ENCODE results near the gene OR11H6. TPM values are rescaled to one million over a fixed set of nuclear protein-coding genes. Genes with fewer than 3 reads are reported as not detected.

The OR11H6 gene
- total and polyA plus RNA-seq, 9 of the 15 experiments (the other 6 are each of a cell fraction or from before 2014, with no cell fraction given), result not detected

DNA sequence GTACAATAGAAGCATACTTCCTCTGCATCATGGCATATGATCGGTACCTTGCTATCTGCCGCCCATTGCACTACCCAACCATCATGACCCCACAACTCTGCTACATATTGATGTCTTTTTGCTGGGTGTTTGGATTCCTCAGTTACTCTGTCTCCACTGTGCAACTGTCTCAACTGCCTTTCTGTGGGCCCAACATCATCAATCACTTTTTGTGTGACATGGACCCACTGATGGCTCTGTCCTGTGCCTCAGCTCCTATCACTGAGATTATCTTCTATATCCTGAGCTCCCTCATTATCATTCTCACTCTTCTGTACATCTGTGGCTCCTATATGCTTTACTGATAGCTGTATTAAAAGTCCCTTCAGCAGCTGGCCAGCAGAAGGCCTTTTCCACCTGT is 13.9 kb upstream of the OR11H6 start:
- no peaks in the 10 kb centered on the region for H3K27me3 ChIP-seq (ENCODE audit: control insufficient read depth in 2 of 2, insufficient read depth in 2 of 2, low read length in 2 of 2)
- H3K27ac ChIP-seq (ENCODE audit: extremely low read depth, low read depth, low read length), result no peak overlapping the region
- no TSS peak for BruUV-seq (replicated peaks)
- no peaks in the 10 kb centered on the region for H3K9me1 ChIP-seq (ENCODE audit: control insufficient read depth, insufficient read depth, low read length)
- H2AFZ ChIP-seq (ENCODE audit: low read depth, low read length), result 0 out of 2 replicates have a peak overlapping the region, but pooled peaks have one; percentile 22
- no peak overlapping the region for H3K9ac ChIP-seq (ENCODE audit: insufficient read depth in 1 of 2, low read depth in 2 of 2, low read length in 2 of 2)
- no peaks in the 10 kb centered on the region; a peak in 1 of 5 replicates for H3K4me1 ChIP-seq (replicated peaks in 1 of 2; ENCODE audit: control insufficient read depth in 2 of 2, insufficient read depth in 2 of 2, low read length in 2 of 2)
- WGBS (ENCODE audit: insufficient coverage, low coverage, missing lambda C conversion rate), result 22% methylated on average over 2 of the region's 2 CpGs
- ChIA-PET POLR2A (interaction anchor here (0.6 kb wide), 1 partner anchor 339 kb away, joined by 3 read pairs; no protein-coding TSS in a partner anchor), CTCF (ENCODE audit: low intra/inter-chr PET ratio) (no interaction called here)
- FAIRE-seq (no peak), DNase-seq (ENCODE audit: extremely low read depth in 1 of 4, low spot score in 3 of 4) (peak in 1 of 4 experiments; percentile 3), ATAC-seq (no peak; the same call in 2 of the 3 replicates)
- no peaks in the 10 kb centered on the region for H3K79me2 ChIP-seq (ENCODE audit: control insufficient read depth, insufficient read depth, low read length)
- no peaks in the 10 kb centered on the region for H4K20me1 ChIP-seq (replicated peaks; ENCODE audit: control insufficient read depth, insufficient read depth, low read length)
- no peak overlapping the region for H3K4me3 ChIP-seq
- no peaks in the 10 kb centered on the region for H3K9me3 ChIP-seq (replicated peaks; ENCODE audit: control insufficient read depth, insufficient read depth, low read depth, low read length)
- intact Hi-C loops (cut with micrococcal nuclease), result no loop called here
- in situ Hi-C loops (cut with MboI), result no loop called here
- no peak overlapping the region for H3K4me2 ChIP-seq (ENCODE audit: insufficient read depth, low read length)
- no peaks in the 10 kb centered on the region for H3K36me3 ChIP-seq (ENCODE audit: control insufficient read depth, insufficient read depth, low read length)
- TF ChIP-seq CBFA2T3 (IDR thresholded peaks at IDR 0.05), result peak; percentile 59; the same call in 1 of the 2 replicates
- TF ChIP-seq ZNF311 (CRISPR knock-in tag; IDR thresholded peaks at IDR 0.05), result no peak
- TF ChIP-seq, protein P1, sequence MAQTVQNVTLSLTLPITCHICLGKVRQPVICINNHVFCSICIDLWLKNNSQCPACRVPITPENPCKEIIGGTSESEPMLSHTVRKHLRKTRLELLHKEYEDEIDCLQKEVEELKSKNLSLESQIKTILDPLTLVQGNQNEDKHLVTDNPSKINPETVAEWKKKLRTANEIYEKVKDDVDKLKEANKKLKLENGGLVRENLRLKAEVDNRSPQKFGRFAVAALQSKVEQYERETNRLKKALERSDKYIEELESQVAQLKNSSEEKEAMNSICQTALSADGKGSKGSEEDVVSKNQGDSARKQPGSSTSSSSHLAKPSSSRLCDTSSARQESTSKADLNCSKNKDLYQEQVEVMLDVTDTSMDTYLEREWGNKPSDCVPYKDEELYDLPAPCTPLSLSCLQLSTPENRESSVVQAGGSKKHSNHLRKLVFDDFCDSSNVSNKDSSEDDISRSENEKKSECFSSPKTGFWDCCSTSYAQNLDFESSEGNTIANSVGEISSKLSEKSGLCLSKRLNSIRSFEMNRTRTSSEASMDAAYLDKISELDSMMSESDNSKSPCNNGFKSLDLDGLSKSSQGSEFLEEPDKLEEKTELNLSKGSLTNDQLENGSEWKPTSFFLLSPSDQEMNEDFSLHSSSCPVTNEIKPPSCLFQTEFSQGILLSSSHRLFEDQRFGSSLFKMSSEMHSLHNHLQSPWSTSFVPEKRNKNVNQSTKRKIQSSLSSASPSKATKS (CRISPR knock-in tag; IDR thresholded peaks at IDR 0.05), result no peak
- no peak for TF ChIP-seq ZFPM2 (CRISPR knock-in tag; IDR thresholded peaks at IDR 0.05)
- TF ChIP-seq PBX2 (CRISPR knock-in tag; IDR thresholded peaks at IDR 0.05; ENCODE audit: low read depth), result no peak
- peak; percentile 55; the same call in 1 of the 2 replicates for TF ChIP-seq PBX2 (tag; conservative IDR thresholded peaks at IDR 0.05; ENCODE audit: low read depth)
- TF ChIP-seq, protein P2, sequence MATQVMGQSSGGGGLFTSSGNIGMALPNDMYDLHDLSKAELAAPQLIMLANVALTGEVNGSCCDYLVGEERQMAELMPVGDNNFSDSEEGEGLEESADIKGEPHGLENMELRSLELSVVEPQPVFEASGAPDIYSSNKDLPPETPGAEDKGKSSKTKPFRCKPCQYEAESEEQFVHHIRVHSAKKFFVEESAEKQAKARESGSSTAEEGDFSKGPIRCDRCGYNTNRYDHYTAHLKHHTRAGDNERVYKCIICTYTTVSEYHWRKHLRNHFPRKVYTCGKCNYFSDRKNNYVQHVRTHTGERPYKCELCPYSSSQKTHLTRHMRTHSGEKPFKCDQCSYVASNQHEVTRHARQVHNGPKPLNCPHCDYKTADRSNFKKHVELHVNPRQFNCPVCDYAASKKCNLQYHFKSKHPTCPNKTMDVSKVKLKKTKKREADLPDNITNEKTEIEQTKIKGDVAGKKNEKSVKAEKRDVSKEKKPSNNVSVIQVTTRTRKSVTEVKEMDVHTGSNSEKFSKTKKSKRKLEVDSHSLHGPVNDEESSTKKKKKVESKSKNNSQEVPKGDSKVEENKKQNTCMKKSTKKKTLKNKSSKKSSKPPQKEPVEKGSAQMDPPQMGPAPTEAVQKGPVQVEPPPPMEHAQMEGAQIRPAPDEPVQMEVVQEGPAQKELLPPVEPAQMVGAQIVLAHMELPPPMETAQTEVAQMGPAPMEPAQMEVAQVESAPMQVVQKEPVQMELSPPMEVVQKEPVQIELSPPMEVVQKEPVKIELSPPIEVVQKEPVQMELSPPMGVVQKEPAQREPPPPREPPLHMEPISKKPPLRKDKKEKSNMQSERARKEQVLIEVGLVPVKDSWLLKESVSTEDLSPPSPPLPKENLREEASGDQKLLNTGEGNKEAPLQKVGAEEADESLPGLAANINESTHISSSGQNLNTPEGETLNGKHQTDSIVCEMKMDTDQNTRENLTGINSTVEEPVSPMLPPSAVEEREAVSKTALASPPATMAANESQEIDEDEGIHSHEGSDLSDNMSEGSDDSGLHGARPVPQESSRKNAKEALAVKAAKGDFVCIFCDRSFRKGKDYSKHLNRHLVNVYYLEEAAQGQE (IDR thresholded peaks at IDR 0.05; ENCODE audit: borderline replicate concordance), result 0 out of 2 replicates have a peak, but pooled peaks have one; percentile 9
- TF ChIP-seq, protein P2 (CRISPR knock-in tag; IDR thresholded peaks at IDR 0.05; ENCODE audit: low read depth), result no peak
- peak; percentile 82 for TF ChIP-seq MEIS2 (IDR thresholded peaks at IDR 0.05; ENCODE audit: partially characterized antibody)
